ENCODE data around the gene ZBTB49.
A peak's percentile ranks its signal among the peaks of the same experiment; 100 is the strongest.

ZBTB49 gene

DNA sequence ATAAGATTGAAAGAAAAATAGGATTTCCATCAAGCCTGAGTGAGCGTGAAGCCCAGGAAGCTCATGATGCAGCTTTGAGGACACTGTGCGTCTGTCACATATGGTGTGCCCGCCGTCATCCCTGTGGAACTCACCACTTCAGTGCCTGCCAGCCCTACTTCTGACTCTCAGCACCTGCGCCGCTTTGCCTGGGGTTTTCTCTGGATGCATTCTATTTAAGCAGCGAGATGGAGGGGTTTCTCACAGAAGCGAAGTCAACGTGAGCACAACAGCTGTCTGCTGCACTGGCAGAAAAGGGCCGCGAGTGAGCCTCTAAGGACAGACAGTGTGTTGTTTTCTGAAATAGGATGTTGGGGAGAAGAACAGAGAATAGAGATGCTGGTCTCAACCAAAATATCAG lies 35.9 kb upstream of the ZBTB49 start:
- TF ChIP-seq, protein P1, sequence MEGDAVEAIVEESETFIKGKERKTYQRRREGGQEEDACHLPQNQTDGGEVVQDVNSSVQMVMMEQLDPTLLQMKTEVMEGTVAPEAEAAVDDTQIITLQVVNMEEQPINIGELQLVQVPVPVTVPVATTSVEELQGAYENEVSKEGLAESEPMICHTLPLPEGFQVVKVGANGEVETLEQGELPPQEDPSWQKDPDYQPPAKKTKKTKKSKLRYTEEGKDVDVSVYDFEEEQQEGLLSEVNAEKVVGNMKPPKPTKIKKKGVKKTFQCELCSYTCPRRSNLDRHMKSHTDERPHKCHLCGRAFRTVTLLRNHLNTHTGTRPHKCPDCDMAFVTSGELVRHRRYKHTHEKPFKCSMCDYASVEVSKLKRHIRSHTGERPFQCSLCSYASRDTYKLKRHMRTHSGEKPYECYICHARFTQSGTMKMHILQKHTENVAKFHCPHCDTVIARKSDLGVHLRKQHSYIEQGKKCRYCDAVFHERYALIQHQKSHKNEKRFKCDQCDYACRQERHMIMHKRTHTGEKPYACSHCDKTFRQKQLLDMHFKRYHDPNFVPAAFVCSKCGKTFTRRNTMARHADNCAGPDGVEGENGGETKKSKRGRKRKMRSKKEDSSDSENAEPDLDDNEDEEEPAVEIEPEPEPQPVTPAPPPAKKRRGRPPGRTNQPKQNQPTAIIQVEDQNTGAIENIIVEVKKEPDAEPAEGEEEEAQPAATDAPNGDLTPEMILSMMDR (IDR thresholded peaks at IDR 0.05), result no peak

DNA sequence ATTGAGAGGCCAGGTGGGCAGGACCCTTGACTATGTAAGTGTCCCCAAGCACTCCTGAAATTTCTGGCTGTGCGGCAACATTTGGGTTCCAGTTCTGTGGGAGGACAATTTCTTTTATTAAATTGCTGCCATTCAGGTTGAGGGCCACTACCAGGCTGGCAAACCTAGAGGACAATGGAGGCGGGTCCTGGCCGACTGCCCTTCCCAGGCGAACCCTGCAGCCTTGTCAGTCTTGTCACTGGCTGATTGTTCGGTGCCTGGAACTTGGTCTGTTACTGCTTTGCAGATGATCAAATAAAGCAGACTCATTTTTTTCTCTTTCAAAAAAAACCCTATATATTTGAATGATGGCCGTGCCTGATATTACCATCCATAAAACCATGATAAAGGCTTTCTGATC lies 35.4 kb upstream of the ZBTB49 start:
- TF ChIP-seq, protein P1 (IDR thresholded peaks at IDR 0.05), result no peak

DNA sequence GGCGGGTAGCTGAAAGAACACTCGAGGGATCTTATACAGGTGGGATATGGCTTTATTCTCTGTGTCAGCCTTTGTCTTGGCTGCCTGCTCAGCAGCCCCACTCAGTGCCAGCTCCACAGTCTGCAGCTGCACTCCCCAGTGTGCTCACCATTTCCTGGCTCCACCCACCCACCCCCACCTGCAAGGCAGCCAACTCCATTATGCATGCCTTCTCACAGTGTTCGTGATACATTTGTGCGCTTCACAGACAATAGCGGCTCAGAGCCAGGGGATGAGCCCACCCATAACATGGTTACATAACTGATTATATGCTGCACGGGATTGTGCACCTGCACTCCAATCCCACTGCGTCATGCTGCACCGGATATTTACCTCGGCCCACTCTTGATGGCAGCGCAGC lies 33.3 kb upstream of the ZBTB49 start:
- TF ChIP-seq, protein P1 (IDR thresholded peaks at IDR 0.05), result no peak

DNA sequence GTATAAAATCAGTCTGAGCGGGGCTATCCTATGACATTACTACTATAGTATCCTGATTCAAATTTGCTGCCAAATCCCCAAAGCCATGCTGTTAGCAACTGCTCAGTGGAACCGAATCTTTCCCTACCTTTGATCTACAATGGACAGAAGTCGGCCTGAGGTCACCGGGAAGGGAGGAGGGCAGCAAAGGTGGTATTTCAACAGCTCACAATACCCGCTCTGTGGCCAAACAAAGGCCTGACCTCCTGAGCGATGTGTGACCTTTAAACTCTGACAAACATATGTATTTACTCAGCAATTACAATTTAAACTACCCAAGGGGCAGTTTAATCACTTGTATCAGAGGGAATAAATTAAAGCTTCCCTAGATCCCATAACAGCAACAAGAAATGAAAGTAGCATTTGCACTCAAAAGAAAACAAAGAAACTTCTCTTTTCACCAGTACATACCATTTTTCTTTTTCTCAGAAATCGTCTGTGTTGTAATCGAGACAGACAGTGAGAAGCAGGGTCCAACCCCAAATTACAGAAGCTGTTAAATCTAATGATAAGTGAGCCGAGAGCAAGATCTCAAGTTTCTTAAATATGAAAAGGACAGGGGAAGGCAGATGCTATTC lies 30.5 kb upstream of the ZBTB49 start:
- TF ChIP-seq, protein P1 (IDR thresholded peaks at IDR 0.05), result no peak

DNA sequence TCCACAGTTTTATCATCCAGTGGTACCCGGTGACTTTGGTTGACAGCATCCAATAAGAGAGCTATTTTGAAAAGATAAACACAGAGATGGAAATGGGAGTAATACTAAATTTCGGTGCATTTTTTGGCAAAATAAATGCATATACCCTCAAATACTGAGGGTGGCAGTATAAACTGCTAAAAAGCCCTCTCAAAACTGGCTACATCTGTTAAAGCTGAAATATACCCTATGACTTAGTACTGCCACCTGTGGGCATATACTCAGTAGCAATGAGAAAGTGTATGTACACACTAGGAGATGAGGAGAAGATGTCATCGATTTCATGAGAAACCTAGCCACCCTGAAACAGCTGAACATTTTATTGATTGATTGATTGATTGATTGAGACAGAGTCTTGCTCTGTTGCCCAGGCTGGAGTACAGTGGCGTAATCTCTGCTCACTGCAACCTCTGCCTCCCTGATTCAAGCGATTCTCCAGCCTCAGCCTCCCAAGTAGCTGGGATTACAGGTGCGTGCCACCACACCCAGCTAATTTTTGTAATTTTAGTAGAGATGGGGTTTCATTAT lies 29.8 kb upstream of the ZBTB49 start:
- TF ChIP-seq, protein P1 (IDR thresholded peaks at IDR 0.05), result peak; percentile 39

DNA sequence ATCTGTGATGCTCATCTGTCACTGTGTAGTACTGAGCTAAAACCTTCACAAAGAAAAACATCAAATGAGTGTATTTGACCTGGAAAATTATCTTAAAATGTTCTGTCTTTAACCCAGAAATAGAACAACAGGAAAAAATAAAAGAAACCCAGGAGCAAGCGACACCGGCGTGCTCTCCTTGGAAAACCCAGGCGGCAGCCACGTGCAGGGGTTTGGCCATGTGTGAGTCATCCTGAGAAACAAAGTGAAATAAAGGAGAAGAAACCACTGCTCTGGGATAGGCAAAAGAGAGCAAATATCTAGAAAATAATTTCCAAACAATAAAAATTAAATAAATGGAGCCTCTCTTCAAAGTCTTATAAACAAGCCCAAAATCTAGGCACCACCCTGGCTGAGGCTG lies 22.1 kb upstream of the ZBTB49 start:
- TF ChIP-seq, protein P1 (IDR thresholded peaks at IDR 0.05), result no peak

DNA sequence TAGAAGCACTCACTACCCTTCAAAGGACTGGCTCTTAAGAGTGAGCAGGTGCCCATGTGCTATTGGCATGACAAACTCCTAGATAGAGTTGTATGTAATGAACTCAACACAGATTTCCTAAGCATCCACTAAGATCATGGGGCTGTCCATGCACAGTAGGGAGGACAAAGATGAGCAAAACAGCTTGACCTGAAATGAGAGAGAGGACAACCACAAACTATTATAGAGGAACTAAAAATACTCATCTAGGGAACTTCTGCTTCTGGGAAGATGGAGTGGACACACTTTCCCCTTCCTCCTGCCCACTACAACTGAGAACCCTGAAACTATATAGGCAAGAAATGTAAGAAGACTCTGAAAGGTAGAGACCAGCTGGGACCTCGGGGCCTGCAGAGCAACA lies 21.3 kb upstream of the ZBTB49 start:
- TF ChIP-seq, protein P1 (IDR thresholded peaks at IDR 0.05), result no peak

DNA sequence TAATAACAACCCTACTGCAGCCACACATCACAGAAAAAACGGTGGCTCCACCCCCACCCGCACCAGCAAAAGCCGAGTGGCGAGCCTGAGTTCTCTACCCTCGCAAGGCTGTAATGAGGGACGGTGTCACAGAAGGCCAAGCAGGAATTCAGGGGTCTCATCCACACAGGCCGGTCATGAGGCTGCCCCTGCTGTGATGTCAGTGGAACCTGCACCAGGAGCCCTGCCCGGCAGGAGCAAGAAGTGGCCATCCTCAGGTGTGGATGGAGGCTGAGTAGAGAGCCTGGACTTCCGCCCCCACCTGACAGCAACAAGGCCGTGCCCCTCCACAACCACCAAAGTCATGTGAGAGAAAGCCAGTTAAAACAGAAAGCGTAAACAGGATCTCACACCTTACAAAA lies 20.7 kb upstream of the ZBTB49 start:
- TF ChIP-seq, protein P1 (IDR thresholded peaks at IDR 0.05), result no peak
